ENCODE results near the gene CIB2. TPM values are rescaled to one million over a fixed set of nuclear protein-coding genes. Genes with fewer than 3 reads are reported as not detected.

Gene CIB2
- polyA plus RNA-seq, 1 experiment = 3.7 TPM

DNA sequence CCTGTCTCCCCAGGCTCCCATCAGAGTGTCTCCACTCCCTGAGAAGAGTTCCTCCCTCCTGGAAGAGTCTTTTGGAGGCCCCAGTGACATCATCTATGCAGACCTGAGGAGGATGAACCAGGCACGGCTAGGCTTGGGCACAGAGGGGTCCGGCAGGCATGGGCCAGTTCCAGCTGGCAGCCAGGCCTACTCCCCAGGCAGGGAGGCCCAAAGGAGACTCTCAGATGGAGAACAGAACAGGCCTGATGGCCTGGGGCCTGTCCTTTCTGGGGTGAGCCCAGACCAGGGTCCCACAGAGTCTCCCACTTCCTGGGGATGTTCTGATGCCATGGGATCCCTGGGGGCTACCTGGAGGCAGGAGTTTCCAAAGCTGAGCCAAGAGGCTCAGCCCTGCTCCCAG lies 30.4 kb downstream of the CIB2 start:
- H3K9me3 ChIP-seq (ENCODE audit: control insufficient read depth, insufficient read depth, low read length) = no peaks in the 10 kb centered on the region
- TF ChIP-seq, protein P1, sequence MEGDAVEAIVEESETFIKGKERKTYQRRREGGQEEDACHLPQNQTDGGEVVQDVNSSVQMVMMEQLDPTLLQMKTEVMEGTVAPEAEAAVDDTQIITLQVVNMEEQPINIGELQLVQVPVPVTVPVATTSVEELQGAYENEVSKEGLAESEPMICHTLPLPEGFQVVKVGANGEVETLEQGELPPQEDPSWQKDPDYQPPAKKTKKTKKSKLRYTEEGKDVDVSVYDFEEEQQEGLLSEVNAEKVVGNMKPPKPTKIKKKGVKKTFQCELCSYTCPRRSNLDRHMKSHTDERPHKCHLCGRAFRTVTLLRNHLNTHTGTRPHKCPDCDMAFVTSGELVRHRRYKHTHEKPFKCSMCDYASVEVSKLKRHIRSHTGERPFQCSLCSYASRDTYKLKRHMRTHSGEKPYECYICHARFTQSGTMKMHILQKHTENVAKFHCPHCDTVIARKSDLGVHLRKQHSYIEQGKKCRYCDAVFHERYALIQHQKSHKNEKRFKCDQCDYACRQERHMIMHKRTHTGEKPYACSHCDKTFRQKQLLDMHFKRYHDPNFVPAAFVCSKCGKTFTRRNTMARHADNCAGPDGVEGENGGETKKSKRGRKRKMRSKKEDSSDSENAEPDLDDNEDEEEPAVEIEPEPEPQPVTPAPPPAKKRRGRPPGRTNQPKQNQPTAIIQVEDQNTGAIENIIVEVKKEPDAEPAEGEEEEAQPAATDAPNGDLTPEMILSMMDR (IDR thresholded peaks at IDR 0.05; ENCODE audit: low read depth, low read length) = no peak
- no peak for DNase-seq (ENCODE audit: low read depth, low spot score)
- CTCF ChIA-PET = interaction anchor here (2.1 kb wide), 1 partner anchor 134 kb away, joined by 8 read pairs; no protein-coding TSS in a partner anchor
- H3K4me3 ChIP-seq (ENCODE audit: low read depth, low read length) = no peak overlapping the region
- POLR2A ChIA-PET = no interaction called here
- peaks cover 10% of the 10 kb centered on the region for H3K27me3 ChIP-seq (ENCODE audit: control insufficient read depth, insufficient read depth, low read length)
- no peak overlapping the region for H3K27ac ChIP-seq (ENCODE audit: low read depth, low read length)

DNA sequence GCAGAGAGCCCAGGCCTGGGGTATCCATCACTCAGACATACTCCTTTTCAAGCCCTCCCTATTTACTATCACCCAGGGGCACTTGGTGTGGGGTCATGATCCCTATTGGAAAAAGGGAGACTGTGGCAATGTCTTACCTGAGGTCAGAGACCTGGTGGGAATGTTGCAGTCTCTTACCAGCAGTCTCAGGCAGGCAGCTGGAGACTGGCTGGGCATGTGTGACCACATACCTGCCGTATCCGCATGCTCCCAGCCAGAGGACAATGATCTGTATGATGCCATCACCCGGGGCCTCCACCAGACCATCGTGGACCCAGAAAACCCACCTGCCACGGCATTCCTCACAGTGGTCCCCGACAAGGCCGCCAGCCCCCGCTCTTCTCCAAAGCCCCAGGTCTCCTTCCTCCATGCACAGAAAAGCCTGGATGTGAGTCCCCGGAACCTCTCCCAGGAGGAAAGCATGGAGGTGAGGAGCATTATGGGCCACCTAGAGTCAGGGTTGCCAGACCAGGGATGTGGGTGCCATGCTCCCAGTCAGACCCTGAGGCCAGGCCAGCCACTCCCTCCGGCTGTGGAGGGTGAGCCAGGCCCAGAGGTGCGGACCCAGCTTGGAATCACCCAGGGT lies 33.0 kb downstream of the CIB2 start:
- Histone ChIP-seq H3K27ac (ENCODE audit: low read depth, low read length) (no peak overlapping the region), H3K4me3 (ENCODE audit: low read depth, low read length) (no peak overlapping the region), H3K9me3 (ENCODE audit: control insufficient read depth, insufficient read depth, low read length) (no peaks in the 10 kb centered on the region), H3K27me3 (ENCODE audit: control insufficient read depth, insufficient read depth, low read length) (peaks cover 17% of the 10 kb centered on the region)
- TF ChIP-seq, protein P1 (IDR thresholded peaks at IDR 0.05; ENCODE audit: low read depth, low read length) = no peak
- CTCF ChIA-PET = interaction anchor here (0.9 to 4.3 kb wide), 3 partner anchors 11 to 132 kb away, joined by 3 to 26 read pairs (median 15); no protein-coding TSS in a partner anchor
- no peak for DNase-seq (ENCODE audit: low read depth, low spot score)
- POLR2A ChIA-PET = no interaction called here

DNA sequence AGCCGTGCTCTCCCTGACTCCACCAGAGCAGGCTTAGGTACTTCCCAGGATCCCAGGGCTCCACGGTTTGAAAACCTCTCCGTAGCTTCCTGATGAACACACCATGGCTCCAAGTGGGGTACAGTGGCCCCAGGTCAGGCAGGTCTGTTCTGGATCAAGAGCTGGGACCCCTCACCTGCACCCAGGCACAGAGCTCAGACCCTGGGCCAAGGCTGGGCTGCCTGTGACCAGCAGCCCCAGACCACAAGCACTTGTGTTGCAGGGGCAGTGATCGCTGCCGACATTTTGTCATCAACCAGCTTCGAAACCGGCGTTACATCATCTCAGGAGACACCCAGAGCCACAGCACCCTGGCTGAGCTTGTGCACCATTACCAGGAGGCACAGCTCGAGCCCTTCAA lies 33.6 kb downstream of the CIB2 start:
- H3K4me3 ChIP-seq (ENCODE audit: low read depth, low read length) = no peak overlapping the region
- peaks cover 17% of the 10 kb centered on the region for H3K27me3 ChIP-seq (ENCODE audit: control insufficient read depth, insufficient read depth, low read length)
- H3K27ac ChIP-seq (ENCODE audit: low read depth, low read length) = no peak overlapping the region
- CTCF ChIA-PET = interaction anchor here (0.9 to 4.3 kb wide), 3 partner anchors 11 to 131 kb away, joined by 3 to 26 read pairs (median 15); no protein-coding TSS in a partner anchor
- H3K9me3 ChIP-seq (ENCODE audit: control insufficient read depth, insufficient read depth, low read length) = no peaks in the 10 kb centered on the region
- DNase-seq (ENCODE audit: low read depth, low spot score) = no peak
- TF ChIP-seq, protein P1 (IDR thresholded peaks at IDR 0.05; ENCODE audit: low read depth, low read length) = no peak
- POLR2A ChIA-PET = no interaction called here

DNA sequence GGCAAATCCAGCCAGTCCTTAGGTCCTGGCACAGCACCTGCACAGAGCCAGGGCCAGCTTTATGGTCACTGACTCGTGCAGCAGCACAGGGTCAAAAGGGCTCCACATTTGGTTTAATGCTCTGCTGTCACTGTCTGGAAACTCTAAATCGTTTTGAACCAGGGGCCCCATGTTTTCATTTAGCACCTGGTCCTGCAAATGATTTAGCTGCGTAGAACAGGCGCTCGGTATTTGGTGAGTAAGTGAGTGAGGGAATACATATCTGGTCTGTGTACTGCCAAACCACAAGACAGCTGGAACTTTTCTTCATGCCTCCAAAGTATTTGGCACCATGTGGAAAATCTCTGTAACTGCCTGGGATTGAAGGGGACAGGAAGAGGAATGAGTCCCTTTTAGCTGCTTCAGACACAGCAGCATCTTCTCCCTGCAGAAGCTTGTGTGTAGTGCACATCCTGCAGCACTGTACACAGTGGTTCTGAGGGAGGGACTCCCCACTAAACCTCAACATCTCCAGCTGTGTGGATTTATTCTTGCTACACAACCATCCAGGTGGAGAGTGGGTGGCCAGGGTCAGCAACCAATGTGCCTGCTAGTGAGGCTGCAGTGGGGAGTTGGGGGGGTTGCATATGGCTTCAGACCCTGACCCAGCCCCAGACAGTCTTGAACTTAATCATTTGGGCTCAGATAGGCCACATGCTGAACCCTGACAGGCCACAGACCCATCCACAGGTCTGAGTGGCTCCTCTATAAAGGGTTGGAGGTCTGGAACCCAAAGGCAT lies 37.8 kb downstream of the CIB2 start:
- peaks cover 12% of the 10 kb centered on the region for H3K27me3 ChIP-seq (ENCODE audit: control insufficient read depth, insufficient read depth, low read length)
- H3K9me3 ChIP-seq (ENCODE audit: control insufficient read depth, insufficient read depth, low read length) = no peaks in the 10 kb centered on the region
- DNase-seq (ENCODE audit: low read depth, low spot score) = peak; percentile 92
- peak overlapping the region; percentile 40 for H3K27ac ChIP-seq (ENCODE audit: low read depth, low read length)
- ChIA-PET POLR2A (interaction anchor here (0.5 to 2.4 kb wide), 18 partner anchors 8 to 110 kb away, joined by 3 to 17 read pairs (median 5); partner anchors contain the start of gene TBC1D2B), CTCF (interaction anchor here (1.8 to 2.8 kb wide), 4 partner anchors 14 to 147 kb away, joined by 5 to 21 read pairs (median 10); no protein-coding TSS in a partner anchor)
- TF ChIP-seq, protein P1 (IDR thresholded peaks at IDR 0.05; ENCODE audit: low read depth, low read length) = no peak
- H3K4me3 ChIP-seq (ENCODE audit: low read depth, low read length) = no peak overlapping the region

Data from AG04450 (cell line).